NCI-H774 (cell line): ENCODE data around the gene MYH16.
A peak's percentile ranks its signal among the peaks of the same experiment; 100 is the strongest.
"Not testable (repeated sequence)": the region's sequence is repeated elsewhere in the genome, so short reads cannot be mapped to it uniquely, and the experiment has no call there.

Experiments
- DNase-seq: peaks from one replicate; lab custom pipeline; 2025; lab: John Stamatoyannopoulos, UW

MYH16 gene

GRCh38 chr7:99305473-99306260 lies 33.0 kb downstream of the MYH16 start:
- DNase-seq, result no peak

GRCh38 chr7:99308461-99309074 lies 35.9 kb downstream of the MYH16 start:
- no peak for DNase-seq

- no peak for DNase-seq
Observed at GRCh38 chr7:99309111-99309510, 36.5 kb downstream of the MYH16 start.

- DNase-seq, result no peak
Observed at GRCh38 chr7:99310004-99310403, 37.4 kb downstream of the MYH16 start.

- no peak for DNase-seq
Observed at GRCh38 chr7:99311702-99312101, 39.1 kb downstream of the MYH16 start.

GRCh38 chr7:99312316-99313203 lies 39.9 kb downstream of the MYH16 start:
- peak; percentile 48 for DNase-seq

- no peak for DNase-seq
Observed at GRCh38 chr7:99313204-99313573, 40.5 kb downstream of the MYH16 start.

GRCh38 chr7:99314504-99314903 lies 41.9 kb downstream of the MYH16 start:
- DNase-seq, result no peak

GRCh38 chr7:99320371-99320770 lies 47.7 kb downstream of the MYH16 start:
- DNase-seq, result no peak

- not testable (repeated sequence) for DNase-seq
Observed at GRCh38 chr7:99322659-99323058, 50.0 kb downstream of the MYH16 start.

- no peak for DNase-seq
Observed at GRCh38 chr7:99324559-99324958, 51.9 kb downstream of the MYH16 start.

GRCh38 chr7:99325001-99325493 lies 52.4 kb downstream of the MYH16 start:
- DNase-seq, result no peak

- peak; percentile 91 for DNase-seq
Observed at GRCh38 chr7:99325592-99326407, 53.2 kb downstream of the MYH16 start, which contains the start of gene ARPC1A. TSS of gene ARPC1A (plus strand) at chr7:99325898. CDS start at chr7:99333354, 7,456 bp downstream.

GRCh38 chr7:99326408-99326782 lies 53.8 kb downstream of the MYH16 start:
- DNase-seq, result no peak

- DNase-seq, result not testable (repeated sequence)
Observed at GRCh38 chr7:99330314-99330961, 57.8 kb downstream of the MYH16 start.

- DNase-seq, result no peak
Observed at GRCh38 chr7:99331002-99331401, 58.4 kb downstream of the MYH16 start.

- DNase-seq, result no peak
Observed at GRCh38 chr7:99339595-99339994, 67.0 kb downstream of the MYH16 start.

GRCh38 chr7:99340659-99341058 lies 68.0 kb downstream of the MYH16 start:
- DNase-seq, result no peak

GRCh38 chr7:99344061-99344647 lies 71.5 kb downstream of the MYH16 start:
- DNase-seq, result no peak

- DNase-seq, result not testable (repeated sequence)
Observed at GRCh38 chr7:99350641-99351040, 78.0 kb downstream of the MYH16 start.

GRCh38 chr7:99352247-99352646 lies 79.6 kb downstream of the MYH16 start:
- no peak for DNase-seq
